Mesenchymal stem cell (in vitro differentiated cells and primary cell): ENCODE measurements around the gene LTB.

Experiments
- DNase-seq: peaks from one replicate; pipeline ENCODE4 v3.0.0-alpha.2; 2013
- H2AFZ ChIP-seq: one replicate; pipeline ENCODE4 v1.6.1; 2013; ENCODE audit warnings: low read depth, mild to moderate bottlenecking, control low read depth, inconsistent platforms, low read length, moderate library complexity
- H2AK5ac ChIP-seq: 2 replicates; pipeline ENCODE4 v1.6.1; 2013; ENCODE audit warnings: low read length, moderate library complexity, mild to moderate bottlenecking, inconsistent platforms; ENCODE audit not compliant: severe bottlenecking
- H2BK120ac ChIP-seq: one replicate; pipeline ENCODE4 v1.6.1; 2013; ENCODE audit warnings: low read depth, mild to moderate bottlenecking, inconsistent platforms, low read length, moderate library complexity
- H2BK12ac ChIP-seq, 2 experiments: one replicate each; pipeline ENCODE4 v1.6.1; 2013; ENCODE audit warnings: inconsistent platforms in 2 of 2, low read length in 2 of 2, mild to moderate bottlenecking in 2 of 2, moderate library complexity in 2 of 2, control low read depth in 1 of 2
- H2BK15ac ChIP-seq: one replicate; pipeline ENCODE4 v1.6.1; 2013; ENCODE audit warnings: mild to moderate bottlenecking, low read depth, inconsistent platforms; ENCODE audit not compliant: poor library complexity, severe bottlenecking
- H2BK5ac ChIP-seq: 2 replicates; pipeline ENCODE4 v1.6.1; 2013; ENCODE audit warnings: low read depth, mild to moderate bottlenecking, low read length, control low read depth, inconsistent platforms; ENCODE audit not compliant: poor library complexity, severe bottlenecking
- H3K14ac ChIP-seq, 2 experiments: one replicate each; pipeline ENCODE4 v1.6.1; 2013; ENCODE audit warnings: inconsistent platforms in 2 of 2, low read length in 2 of 2, control low read depth in 1 of 2, mild to moderate bottlenecking in 1 of 2, moderate library complexity in 1 of 2
- H3K18ac ChIP-seq, 2 experiments: one replicate each; pipeline ENCODE4 v1.6.1; 2013; ENCODE audit warnings: inconsistent platforms in 2 of 2, low read length in 2 of 2, control low read depth in 1 of 2, low read depth in 1 of 2, mild to moderate bottlenecking in 1 of 2
- H3K23ac ChIP-seq, 2 experiments: one replicate each; pipeline ENCODE4 v1.6.1; 2013; ENCODE audit warnings: inconsistent platforms in 2 of 2, low read length in 2 of 2, mild to moderate bottlenecking in 2 of 2, moderate library complexity in 2 of 2, control low read depth in 1 of 2
- H3K27ac ChIP-seq: 2 replicates; pipeline ENCODE4 v1.5.1; 2013; ENCODE audit warnings: mild to moderate bottlenecking, moderate library complexity, low read length, control low read depth, inconsistent platforms; ENCODE audit not compliant: poor library complexity, severe bottlenecking
- H3K27me3 ChIP-seq, 2 experiments: 2 replicates each; pipeline versions ENCODE4 v1.6.1 to v1.7.0; 2013; ENCODE audit warnings: low read length in 2 of 2, mild to moderate bottlenecking in 2 of 2, moderate library complexity in 2 of 2, control low read depth in 1 of 2, inconsistent platforms in 1 of 2; ENCODE audit not compliant: control insufficient read depth in 1 of 2, insufficient read depth in 1 of 2
- H3K36me3 ChIP-seq, 2 experiments: 2 replicates each; pipeline versions ENCODE4 v1.6.1 to v1.7.0; 2013; ENCODE audit warnings: low read length in 2 of 2, control low read depth in 1 of 2, inconsistent platforms in 1 of 2, low read depth in 1 of 2, mild to moderate bottlenecking in 1 of 2; ENCODE audit not compliant: insufficient read depth in 2 of 2, control insufficient read depth in 1 of 2
- H3K4ac ChIP-seq, 2 experiments: one replicate each; pipeline ENCODE4 v1.6.1; 2013; ENCODE audit warnings: inconsistent platforms in 2 of 2, low read length in 2 of 2, mild to moderate bottlenecking in 2 of 2, moderate library complexity in 2 of 2, control low read depth in 1 of 2, low read depth in 1 of 2
- H3K4me1 ChIP-seq: 2 replicates; pipeline ENCODE4 v1.6.1; 2013; ENCODE audit warnings: low read depth, low read length, control low read depth; ENCODE audit not compliant: control insufficient read depth, insufficient read depth
- H3K4me2 ChIP-seq: 2 replicates; pipeline ENCODE4 v1.6.1; 2013; ENCODE audit warnings: low read length, mild to moderate bottlenecking, inconsistent platforms; ENCODE audit not compliant: poor library complexity, severe bottlenecking
- H3K4me3 ChIP-seq, 2 experiments: 2 replicates each; pipeline versions ENCODE4 v1.5.1 to v1.7.0; 2013; ENCODE audit warnings: low read length in 2 of 2, mild to moderate bottlenecking in 2 of 2, control low read depth in 1 of 2, low read depth in 1 of 2; ENCODE audit not compliant: insufficient read depth in 1 of 2
- H3K79me1 ChIP-seq: replicated peaks from 2 replicates; pipeline ENCODE4 v1.6.1; 2013; ENCODE audit warnings: mild to moderate bottlenecking, control low read depth, low read length, inconsistent platforms; ENCODE audit not compliant: poor library complexity, severe bottlenecking
- H3K9ac ChIP-seq: 2 replicates; pipeline ENCODE4 v1.7.0; 2013; ENCODE audit warnings: mild to moderate bottlenecking, low read length, moderate library complexity
- H3K9me3 ChIP-seq: 2 replicates; pipeline ENCODE4 v1.7.0; 2013; ENCODE audit warnings: mild to moderate bottlenecking, low read length; ENCODE audit not compliant: control insufficient read depth
- H4K8ac ChIP-seq: one replicate; pipeline ENCODE4 v1.6.1; 2013; ENCODE audit warnings: inconsistent platforms, mild to moderate bottlenecking, low read length, moderate library complexity
- H4K91ac ChIP-seq: one replicate; pipeline ENCODE4 v1.6.1; 2013; ENCODE audit warnings: mild to moderate bottlenecking, low read length, inconsistent platforms
- WGBS: methylation state at CpG from one replicate; pipeline ENCODE4 v1.1.7; 2013; ENCODE audit warnings: mixed read lengths; 5-methylcytosine and 5-hydroxymethylcytosine counted together

LTB gene

DNA sequence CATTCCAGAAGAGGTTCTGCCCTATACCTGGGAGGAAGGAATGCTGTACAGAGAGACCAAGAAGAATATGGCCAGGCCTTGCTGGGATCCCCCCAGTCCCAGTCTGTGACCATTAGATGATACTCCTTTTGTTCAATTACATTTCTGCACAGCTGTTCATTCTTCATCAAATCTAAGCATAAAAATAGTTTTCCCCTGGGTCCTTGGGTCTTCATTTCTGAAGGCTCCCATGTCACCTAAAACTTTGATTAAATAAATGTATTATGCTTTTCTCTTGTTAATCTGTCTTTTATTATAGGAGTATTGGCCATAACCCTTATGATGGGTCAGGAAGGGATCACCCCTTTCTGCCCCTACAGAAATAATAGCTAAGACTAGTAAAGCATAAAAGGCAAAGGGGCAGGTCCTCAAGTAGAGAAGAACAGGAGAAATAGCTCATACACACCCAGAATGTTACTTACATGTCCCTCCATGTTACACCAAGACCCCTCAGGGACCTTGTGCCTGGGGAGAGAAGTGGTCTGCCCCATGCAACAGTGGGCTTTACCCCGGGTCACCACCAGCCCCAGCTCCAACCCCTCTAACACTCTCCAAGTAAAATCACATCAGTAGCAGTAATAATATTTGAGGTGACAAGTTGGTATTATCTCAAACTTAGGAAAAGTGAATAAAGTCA lies 12.2 kb downstream of the LTB start:
- Histone ChIP-seq H3K14ac (no peak overlapping the region), H3K4ac (no peak overlapping the region), H4K91ac (no peak overlapping the region), H3K4me3 (no peak overlapping the region), H3K23ac (no peak overlapping the region), H3K36me3 (no peaks in the 10 kb centered on the region), H4K8ac (peak overlapping the region; percentile 36), H2BK15ac (no peak overlapping the region), H2BK12ac (no peak overlapping the region), H3K9me3 (no peaks in the 10 kb centered on the region), H3K9ac (no peak overlapping the region), H2AK5ac (no peak overlapping the region), H3K18ac (no peak overlapping the region), H2BK5ac (no peak overlapping the region), H3K27ac (no peak overlapping the region), H3K4me2 (no peak overlapping the region), H2AFZ (no peak overlapping the region), H2BK120ac (no peak overlapping the region), H3K79me1 (no peaks in the 10 kb centered on the region), H3K27me3 (peaks cover 0 to 10% of the 10 kb centered on the region in 2 experiments), H3K4me1 (no peaks in the 10 kb centered on the region)
- no CpG with 5 or more reads among the region's 1 CpG for WGBS
- DNase-seq = no peak

DNA sequence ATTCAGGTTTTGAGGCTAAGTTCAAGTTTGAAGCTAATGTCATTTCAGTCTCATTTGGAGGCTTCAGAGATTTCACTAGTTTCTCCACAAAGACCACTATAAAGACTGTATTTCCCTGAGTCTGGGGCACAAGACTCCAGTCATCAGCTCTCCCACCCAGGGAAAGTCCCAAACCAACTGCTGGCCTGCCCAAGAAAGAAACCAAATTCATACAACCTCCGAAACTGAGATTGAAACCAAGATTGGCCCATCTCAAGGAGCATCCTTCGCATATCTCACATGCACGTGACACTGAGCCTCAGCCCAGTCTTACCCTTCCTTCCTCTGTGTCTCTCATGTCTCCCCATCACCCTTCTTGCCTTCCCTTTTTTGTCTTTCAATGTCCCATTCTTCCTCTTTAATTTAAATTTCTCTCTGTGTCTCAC lies 13.7 kb downstream of the LTB start:
- DNase-seq = no peak
- no peaks in the 10 kb centered on the region for H3K9me3 ChIP-seq
- 91% methylated on average over 3 of the region's 3 CpGs for WGBS
- H3K36me3 ChIP-seq = no peaks in the 10 kb centered on the region
- H4K8ac ChIP-seq = no peak overlapping the region
- H2BK120ac ChIP-seq = no peak overlapping the region
- no peaks in the 10 kb centered on the region for H3K79me1 ChIP-seq
- H3K23ac ChIP-seq = no peak overlapping the region
- no peak overlapping the region for H3K4ac ChIP-seq
- no peak overlapping the region for H3K4me2 ChIP-seq
- H2AK5ac ChIP-seq = no peak overlapping the region
- H3K4me1 ChIP-seq = no peaks in the 10 kb centered on the region
- no peak overlapping the region for H3K4me3 ChIP-seq
- H2BK5ac ChIP-seq = no peak overlapping the region
- no peak overlapping the region for H3K9ac ChIP-seq
- H4K91ac ChIP-seq = no peak overlapping the region
- H3K14ac ChIP-seq = no peak overlapping the region
- peaks cover 0 to 5% of the 10 kb centered on the region in 2 experiments for H3K27me3 ChIP-seq
- H3K18ac ChIP-seq = no peak overlapping the region
- H2AFZ ChIP-seq = no peak overlapping the region
- H2BK12ac ChIP-seq = no peak overlapping the region
- H2BK15ac ChIP-seq = no peak overlapping the region
- no peak overlapping the region for H3K27ac ChIP-seq

- no peak overlapping the region for H4K8ac ChIP-seq
These were observed 14.5 kb downstream of the LTB start for GRCh38 chr6:31567531-31568370.

DNA sequence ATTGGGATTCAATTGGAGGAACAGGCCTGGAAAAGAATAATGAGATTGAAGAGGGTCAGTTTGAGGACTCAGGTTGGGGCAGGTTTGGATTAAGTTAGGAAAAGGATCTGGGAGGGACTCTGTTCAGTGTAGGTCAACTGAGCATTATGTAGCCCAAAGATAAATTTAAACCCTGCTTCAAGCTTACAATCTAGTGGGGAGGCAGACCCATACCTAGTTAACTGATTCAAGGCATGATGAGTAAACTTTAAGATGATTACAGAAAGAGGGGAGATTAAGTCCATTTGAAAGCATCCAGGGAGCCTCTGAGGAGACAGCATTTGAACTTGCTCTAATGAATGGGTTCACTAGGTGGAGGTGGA lies 21.5 kb downstream of the LTB start:
- Histone ChIP-seq H4K91ac (peak overlapping the region; percentile 70), H3K36me3 (peaks cover 31 to 52% of the 10 kb centered on the region in 2 experiments), H3K23ac (no peak overlapping the region), H2BK120ac (peak overlapping the region; percentile 27), H3K4ac (no peak overlapping the region), H3K18ac (peak overlapping the region; percentile 38 to 60), H3K9me3 (no peaks in the 10 kb centered on the region), H3K4me3 (no peak overlapping the region), H2BK5ac (no peak overlapping the region), H4K8ac (peak overlapping the region; percentile 65), H3K27me3 (no peaks in the 10 kb centered on the region), H3K79me1 (peaks cover 20% of the 10 kb centered on the region), H3K9ac (no peak overlapping the region), H3K4me1 (peaks cover 25% of the 10 kb centered on the region), H3K4me2 (no peak overlapping the region), H3K27ac (peak overlapping the region; percentile 85), H3K14ac (no peak overlapping the region), H2AFZ (no peak overlapping the region), H2BK15ac (no peak overlapping the region), H2BK12ac (peak overlapping the region; percentile 7 to 50), H2AK5ac (peak overlapping the region; percentile 49)
- no peak for DNase-seq

More at GRCh38 chr6:31567531-31568370, 14.5 kb downstream of the LTB start:
- Histone ChIP-seq H3K4me3 (no peak overlapping the region), H2AFZ (no peak overlapping the region), H2BK15ac (no peak overlapping the region), H3K14ac (no peak overlapping the region), H3K79me1 (no peaks in the 10 kb centered on the region), H3K9me3 (no peaks in the 10 kb centered on the region), H3K18ac (no peak overlapping the region), H3K4me2 (no peak overlapping the region), H2BK120ac (no peak overlapping the region), H3K27ac (no peak overlapping the region), H3K4me1 (no peaks in the 10 kb centered on the region), H2BK5ac (no peak overlapping the region), H3K4ac (no peak overlapping the region), H3K9ac (no peak overlapping the region), H3K27me3 (no peaks in the 10 kb centered on the region), H3K36me3 (no peaks in the 10 kb centered on the region), H4K91ac (peak overlapping the region; percentile 18), H3K23ac (no peak overlapping the region), H2BK12ac (no peak overlapping the region), H2AK5ac (no peak overlapping the region)
- 51% methylated on average over 9 of the region's 9 CpGs for WGBS
- no peak for DNase-seq
